AG04450 (cell line): ENCODE data around the gene LEF1. TPM values are rescaled to one million over a fixed set of nuclear protein-coding genes. Genes with fewer than 3 reads are reported as not detected.

Source experiments
- CTCF ChIA-PET: fragments of 300-600, 350-600 bp; formaldehyde crosslinking; extraction: SDS; loops from one replicate; lab custom pipeline; 2022; ENCODE audit warnings: antibody characterized with exemption, inconsistent platforms; lab: Charles Lee
- POLR2A ChIA-PET: fragments of 350-600 bp; formaldehyde crosslinking; extraction: SDS; loops from one replicate; lab custom pipeline; 2021; ENCODE audit warnings: antibody characterized with exemption, inconsistent platforms; lab: Yijun Ruan, JAX
- DNase-seq: peaks from one replicate; pipeline ENCODE4 v3.0.0-alpha.2; 2011; ENCODE audit warnings: low read depth, low spot score
- H3K27ac ChIP-seq: one replicate; pipeline ENCODE4 v1.5.1; 2012; ENCODE audit warnings: low read depth, low read length, control low read depth
- H3K27me3 ChIP-seq: one replicate; pipeline ENCODE4 v1.6.0; 2012; ENCODE audit warnings: low read length; ENCODE audit not compliant: control insufficient read depth, insufficient read depth
- H3K4me3 ChIP-seq: 2 replicates; pipeline ENCODE4 v1.5.1; 2011; ENCODE audit warnings: mild to moderate bottlenecking, low read depth, low read length, control low read depth
- H3K9me3 ChIP-seq: 2 replicates; pipeline ENCODE4 v1.5.1; 2012; ENCODE audit warnings: low read length; ENCODE audit not compliant: control insufficient read depth, insufficient read depth
- CTCF ChIP-seq: IDR thresholded peaks from 2 replicates; pipeline ENCODE4 v1.5.1; 2011; ENCODE audit warnings: low read depth, low read length, control low read depth, inconsistent platforms
- polyA plus RNA-seq: library from polyadenylated mRNA; depleted of rRNA; stranded (reverse); fragments of >200 nt; gene quantifications from 2 replicates; pipeline ENCODE4 v1.2.3, GENCODE V29; 2011

Gene LEF1
- polyA plus RNA-seq, 1 experiment = 1.2 TPM

GRCh38 chr4:108168160-108168670, 517 bp downstream of the LEF1 start:
- Histone ChIP-seq H3K27me3 (peaks cover 78% of the 10 kb centered on the region), H3K9me3 (peaks cover 17% of the 10 kb centered on the region; the same call in 1 of the 2 replicates), H3K4me3 (peak overlapping the region; percentile 60), H3K27ac (no peak overlapping the region)
- TF ChIP-seq CTCF = no peak
- DNase-seq = no peak
- CTCF ChIA-PET = no interaction called here
- POLR2A ChIA-PET = interaction anchor here (0.6 kb wide), 1 partner anchor 1134 kb away, joined by 3 read pairs; no protein-coding TSS in a partner anchor

GRCh38 chr4:108166441-108167315, 2.1 kb downstream of the LEF1 start:
- CTCF ChIA-PET = no interaction called here
- Histone ChIP-seq H3K27ac (no peak overlapping the region), H3K9me3 (peaks cover 13% of the 10 kb centered on the region; the same call in 1 of the 2 replicates), H3K4me3 (peak overlapping the region; percentile 60), H3K27me3 (peaks cover 65% of the 10 kb centered on the region)
- no peak for DNase-seq
- POLR2A ChIA-PET = no interaction called here
- no peak for TF ChIP-seq CTCF

GRCh38 chr4:108166038-108166437, 2.7 kb downstream of the LEF1 start:
- CTCF ChIA-PET = no interaction called here
- Histone ChIP-seq H3K4me3 (no peak overlapping the region), H3K27ac (no peak overlapping the region), H3K9me3 (peaks cover 12% of the 10 kb centered on the region; the same call in 1 of the 2 replicates), H3K27me3 (peaks cover 59% of the 10 kb centered on the region)
- no peak for TF ChIP-seq CTCF
- POLR2A ChIA-PET = no interaction called here
- DNase-seq = no peak

GRCh38 chr4:108165586-108165985, 3.1 kb downstream of the LEF1 start:
- H3K27me3 ChIP-seq = peaks cover 54% of the 10 kb centered on the region
- POLR2A ChIA-PET = no interaction called here
- CTCF ChIA-PET = no interaction called here
- H3K27ac ChIP-seq = no peak overlapping the region
- no peak for TF ChIP-seq CTCF
- H3K9me3 ChIP-seq = peaks cover 12% of the 10 kb centered on the region; the same call in 1 of the 2 replicates
- H3K4me3 ChIP-seq = no peak overlapping the region
- no peak for DNase-seq

GRCh38 chr4:108163351-108163750, 5.4 kb downstream of the LEF1 start:
- no peak for TF ChIP-seq CTCF
- ChIA-PET POLR2A (no interaction called here), CTCF (no interaction called here)
- Histone ChIP-seq H3K4me3 (no peak overlapping the region), H3K27ac (no peak overlapping the region), H3K9me3 (peaks cover 10% of the 10 kb centered on the region; the same call in 1 of the 2 replicates), H3K27me3 (peaks cover 34% of the 10 kb centered on the region)
- DNase-seq = no peak
